Smooth muscle cell (in vitro differentiated cells): ENCODE results near the gene RPS6KA5. TPM values are rescaled to one million over a fixed set of nuclear protein-coding genes. Genes with fewer than 3 reads are reported as not detected.
"Not testable (repeated sequence)": the region's sequence is repeated elsewhere in the genome, so short reads cannot be mapped to it uniquely, and the experiment has no call there.

Source experiments
- DNase-seq: peaks from one replicate; lab custom pipeline; 2025; ENCODE audit not compliant: unreplicated experiment; lab: John Stamatoyannopoulos, UW
- H2AFZ ChIP-seq: fragments of 200-600 bp; sonication (generic); 2 replicates; pipeline ENCODE4 v1.6.0; 2016; ENCODE audit warnings: antibody characterized with exemption, low read depth, mild to moderate bottlenecking
- H3F3A ChIP-seq: fragments of 200-600 bp; sonication (generic); 2 replicates; pipeline ENCODE4 v1.6.0; 2017; ENCODE audit warnings: antibody characterized with exemption, low read depth
- H3K27ac ChIP-seq: fragments of 200-600 bp; sonication (generic); 2 replicates; pipeline ENCODE4 v1.5.1; 2016; ENCODE audit warnings: low read depth, mild to moderate bottlenecking
- H3K27me3 ChIP-seq: fragments of 200-600 bp; sonication (generic); 2 replicates; pipeline ENCODE4 v1.6.1; 2016; ENCODE audit warnings: low read depth, mild to moderate bottlenecking
- H3K36me3 ChIP-seq: fragments of 200-600 bp; sonication (generic); 2 replicates; pipeline ENCODE4 v1.5.1; 2016; ENCODE audit warnings: low read depth
- H3K4me1 ChIP-seq: fragments of 200-600 bp; sonication (generic); 2 replicates; pipeline ENCODE4 v1.5.1; 2016; ENCODE audit warnings: low read depth
- H3K4me2 ChIP-seq: fragments of 200-600 bp; sonication (generic); 2 replicates; pipeline ENCODE4 v1.6.0; 2016; ENCODE audit warnings: mild to moderate bottlenecking
- H3K4me3 ChIP-seq: fragments of 200-600 bp; sonication (generic); 2 replicates; pipeline ENCODE4 v1.5.1; 2016; ENCODE audit warnings: mild to moderate bottlenecking
- H3K79me2 ChIP-seq: fragments of 200-600 bp; sonication (generic); 2 replicates; pipeline ENCODE4 v1.6.0; 2016; ENCODE audit warnings: low read depth, mild to moderate bottlenecking
- H3K9ac ChIP-seq: fragments of 200-600 bp; sonication (generic); 2 replicates; pipeline ENCODE4 v1.6.0; 2016; ENCODE audit warnings: low read depth
- H3K9me3 ChIP-seq: fragments of 200-600 bp; sonication (generic); replicated peaks from 2 replicates; pipeline ENCODE4 v1.5.1; 2016; ENCODE audit warnings: low read depth
- H4K20me1 ChIP-seq: fragments of 200-600 bp; sonication (generic); 2 replicates; pipeline ENCODE4 v1.6.0; 2016; ENCODE audit warnings: low read depth
- CTCF ChIP-seq: fragments of 200-600 bp; sonication (generic); IDR thresholded peaks from 2 replicates; pipeline ENCODE4 v1.5.1; 2017; ENCODE audit warnings: borderline replicate concordance, mild to moderate bottlenecking, antibody characterized with exemption; ENCODE audit not compliant: insufficient read depth, poor library complexity, severe bottlenecking
- WGBS: methylation state at CpG from one replicate; pipeline ENCODE4 v1.1.7; 2016; ENCODE audit warnings: low lambda C conversion rate; 5-methylcytosine and 5-hydroxymethylcytosine counted together
- polyA plus RNA-seq: library from polyadenylated mRNA; unstranded; fragments of >200 nt; fragmentation: Nextera tagmentation; extraction: Ambion mirVana; gene quantifications from 2 replicates; pipeline ENCODE4 v1.2.1, GENCODE V29; 2016
- total RNA-seq: library from RNA; depleted of rRNA; stranded (reverse); fragments of >200 nt; gene quantifications from 2 replicates; pipeline ENCODE4 v1.2.3, GENCODE V29; 2014

The RPS6KA5 gene
- total and polyA plus RNA-seq, 2 experiments from 2014 or later: 1.0 to 1.5 TPM

- Histone ChIP-seq H3K36me3 (no peaks in the 10 kb centered on the region), H3K4me1 (peaks cover 11% of the 10 kb centered on the region), H4K20me1 (no peaks in the 10 kb centered on the region), H3K27ac (no peak overlapping the region), H2AFZ (no peak overlapping the region), H3K79me2 (no peaks in the 10 kb centered on the region), H3F3A (no peaks in the 10 kb centered on the region), H3K4me3 (no peak overlapping the region), H3K9me3 (no peaks in the 10 kb centered on the region), H3K27me3 (no peaks in the 10 kb centered on the region), H3K4me2 (no peak overlapping the region), H3K9ac (no peak overlapping the region)
- 73% methylated on average over 17 of the region's 17 CpGs for WGBS
- no peak for TF ChIP-seq CTCF
- DNase-seq: no peak
Observed at GRCh38 chr14:90848944-90849731, 211.3 kb downstream of the RPS6KA5 start.

GRCh38 chr14:90846511-90846910, 213.9 kb downstream of the RPS6KA5 start:
- TF ChIP-seq CTCF: no peak
- WGBS: 74% methylated on average over 4 of the region's 4 CpGs
- H3K9ac ChIP-seq: no peak overlapping the region
- H3K4me2 ChIP-seq: no peak overlapping the region
- no peaks in the 10 kb centered on the region for H3K36me3 ChIP-seq
- H3F3A ChIP-seq: no peaks in the 10 kb centered on the region
- H3K79me2 ChIP-seq: no peaks in the 10 kb centered on the region
- H4K20me1 ChIP-seq: no peaks in the 10 kb centered on the region
- DNase-seq: no peak
- no peaks in the 10 kb centered on the region for H3K27me3 ChIP-seq
- no peak overlapping the region for H3K4me3 ChIP-seq
- no peak overlapping the region for H2AFZ ChIP-seq
- no peak overlapping the region for H3K27ac ChIP-seq
- no peaks in the 10 kb centered on the region for H3K9me3 ChIP-seq
- peaks cover 11% of the 10 kb centered on the region for H3K4me1 ChIP-seq

GRCh38 chr14:90844321-90844720, 216.1 kb downstream of the RPS6KA5 start:
- Histone ChIP-seq H3F3A (no peaks in the 10 kb centered on the region), H3K9ac (no peak overlapping the region), H3K27ac (no peak overlapping the region), H3K4me1 (no peaks in the 10 kb centered on the region), H3K4me3 (no peak overlapping the region), H3K27me3 (no peaks in the 10 kb centered on the region), H3K4me2 (no peak overlapping the region), H4K20me1 (no peaks in the 10 kb centered on the region), H3K79me2 (no peaks in the 10 kb centered on the region), H2AFZ (no peak overlapping the region), H3K9me3 (no peaks in the 10 kb centered on the region), H3K36me3 (no peaks in the 10 kb centered on the region)
- TF ChIP-seq CTCF: no peak
- 87% methylated on average over 3 of the region's 3 CpGs for WGBS
- no peak for DNase-seq

- no peak overlapping the region for H3K27ac ChIP-seq
- WGBS: 74% methylated on average over 6 of the region's 6 CpGs
- no peaks in the 10 kb centered on the region for H3F3A ChIP-seq
- H4K20me1 ChIP-seq: no peaks in the 10 kb centered on the region
- no peak for TF ChIP-seq CTCF
- no peaks in the 10 kb centered on the region for H3K36me3 ChIP-seq
- H3K4me1 ChIP-seq: no peaks in the 10 kb centered on the region
- no peak overlapping the region for H3K9ac ChIP-seq
- no peak for DNase-seq
- H3K9me3 ChIP-seq: no peaks in the 10 kb centered on the region
- H3K4me3 ChIP-seq: no peak overlapping the region
- H3K27me3 ChIP-seq: no peaks in the 10 kb centered on the region
- H3K79me2 ChIP-seq: no peaks in the 10 kb centered on the region
- no peak overlapping the region for H3K4me2 ChIP-seq
- no peak overlapping the region for H2AFZ ChIP-seq
Observed at GRCh38 chr14:90842726-90843125, 217.7 kb downstream of the RPS6KA5 start.

GRCh38 chr14:90840667-90841066, 219.8 kb downstream of the RPS6KA5 start:
- not testable (repeated sequence) for H3K27me3 ChIP-seq, H3K27ac ChIP-seq, H3K36me3 ChIP-seq, H3K9ac ChIP-seq, DNase-seq, H3F3A ChIP-seq, H3K4me2 ChIP-seq, H3K4me1 ChIP-seq, H3K9me3 ChIP-seq, H4K20me1 ChIP-seq, H3K79me2 ChIP-seq, H2AFZ ChIP-seq, H3K4me3 ChIP-seq
- over 99% methylated on average over 4 of the region's 4 CpGs for WGBS
